HG02642 (cell line): ENCODE measurements around the gene IFFO2.
A peak's percentile ranks its signal among the peaks of the same experiment; 100 is the strongest.

Source experiments
- ATAC-seq: cut with Tn5 transposase; IDR thresholded peaks from one replicate; pipeline ENCODE4 v1.9.1; 2021; ENCODE audit warnings: mild to moderate bottlenecking; ENCODE audit not compliant: unreplicated experiment, poor library complexity

The IFFO2 gene

DNA sequence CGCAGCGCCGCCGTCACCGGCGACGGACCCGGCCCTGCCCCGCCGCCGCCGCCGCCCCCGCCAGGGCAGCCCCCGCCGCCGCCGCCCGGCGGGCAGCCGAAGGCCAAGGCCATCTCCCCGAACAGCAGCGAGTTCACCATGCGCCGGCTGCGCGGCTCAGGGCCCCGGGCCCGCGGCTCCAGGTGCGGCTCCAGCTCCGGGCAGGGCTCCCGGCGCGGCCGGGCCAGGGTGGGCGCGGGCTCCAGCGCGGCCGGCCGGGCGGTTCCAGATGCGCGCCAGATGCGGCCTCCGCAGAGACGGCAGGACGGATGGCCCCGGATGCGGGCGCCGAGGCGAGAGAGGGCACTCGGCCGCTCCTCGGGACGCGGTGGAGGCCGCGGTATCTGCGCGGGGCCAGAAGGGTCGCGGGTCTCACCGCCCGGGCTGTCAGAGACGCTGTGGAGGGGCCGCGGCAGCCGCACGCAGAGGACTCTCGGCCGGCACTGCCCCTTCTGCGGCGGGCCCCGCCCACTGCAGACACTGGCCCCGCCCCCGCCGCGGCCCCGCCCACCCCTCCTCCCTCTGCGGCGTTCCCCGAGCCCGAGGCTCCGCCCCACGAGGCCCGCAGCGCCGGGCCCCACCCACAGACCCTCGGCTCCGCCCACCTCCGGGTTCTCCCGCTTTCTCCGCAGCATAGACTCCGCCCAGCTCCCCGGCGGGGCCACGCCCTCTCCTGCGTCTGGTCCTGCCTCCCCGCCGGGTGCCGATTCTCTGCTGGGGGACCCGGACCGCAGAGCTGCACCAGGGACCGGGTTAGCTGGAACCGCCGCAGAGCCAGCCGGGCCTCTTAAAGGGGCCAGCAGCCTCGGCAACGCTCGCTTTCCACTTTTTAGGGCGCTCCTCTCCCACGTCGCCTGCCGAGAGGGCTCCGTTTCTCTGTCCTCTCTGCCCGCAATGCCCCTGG lies at the start of gene IFFO2:
Gene IFFO2 (minus strand): TSS at position 484 of the 943 bp plus-strand sequence. CDS start 344 bp downstream, at position 140.
- ATAC-seq = peak; percentile 74

DNA sequence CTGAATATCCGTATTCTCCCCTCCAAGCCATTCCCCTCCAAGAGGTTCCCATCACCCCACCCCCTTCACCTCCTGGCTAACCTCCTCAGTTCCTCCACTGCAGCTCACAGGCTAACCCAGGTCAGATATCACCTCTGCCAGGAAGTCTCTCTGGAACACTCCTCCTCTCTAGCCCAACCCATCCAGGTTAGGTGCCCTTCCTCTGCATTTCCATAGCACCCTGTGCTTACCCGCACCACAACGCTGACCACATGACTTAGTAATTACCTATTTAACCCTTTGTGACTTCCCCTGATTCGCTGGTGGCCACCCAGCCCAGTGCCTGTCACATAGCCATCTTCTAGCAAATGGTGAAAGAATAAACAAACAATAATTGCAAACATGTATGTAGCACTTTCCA lies 49.5 kb upstream of the IFFO2 start:
- no peak for ATAC-seq

DNA sequence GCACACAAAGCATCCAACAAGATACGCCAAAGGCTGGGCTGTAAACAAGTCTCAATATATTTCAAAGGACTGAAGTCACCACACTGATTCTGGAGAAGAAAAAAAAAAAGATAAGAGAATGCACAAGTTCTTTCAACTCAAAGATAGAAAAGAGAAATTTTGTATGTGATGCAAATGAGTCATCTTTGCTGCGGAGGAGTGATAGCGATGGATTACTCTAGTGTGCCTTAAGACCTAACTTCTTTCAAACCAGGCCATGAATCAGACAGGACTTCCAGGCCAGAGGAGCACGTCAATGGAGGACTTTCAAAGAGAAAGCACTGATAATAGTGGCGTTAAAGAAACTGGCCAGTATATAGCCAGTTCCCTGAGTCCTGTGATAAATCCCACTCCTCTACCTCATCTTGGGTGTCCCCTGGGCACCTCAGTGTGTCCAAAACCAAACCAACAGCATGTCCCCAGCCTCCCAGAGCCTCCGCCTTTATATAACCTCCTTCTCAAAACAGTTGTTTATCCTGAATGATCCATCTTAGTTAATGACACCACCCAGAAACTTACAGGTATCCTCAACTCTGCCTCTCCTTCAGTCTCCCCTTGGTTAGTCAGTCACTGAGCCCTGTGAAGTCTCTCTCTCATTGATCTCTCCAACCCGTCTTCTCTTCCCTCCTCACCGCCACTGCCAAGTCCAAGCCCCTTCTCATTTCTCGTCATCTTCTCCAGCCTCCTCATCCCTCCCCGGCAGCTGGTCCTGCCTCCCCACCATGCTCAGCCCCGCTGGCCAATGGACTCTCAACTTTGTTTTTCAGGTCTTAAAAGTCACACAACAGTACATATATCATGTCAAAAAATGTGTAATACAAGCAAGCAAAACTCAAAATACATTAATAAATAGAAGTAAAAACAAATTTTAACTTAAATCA lies 47.2 kb upstream of the IFFO2 start:
- no peak for ATAC-seq

DNA sequence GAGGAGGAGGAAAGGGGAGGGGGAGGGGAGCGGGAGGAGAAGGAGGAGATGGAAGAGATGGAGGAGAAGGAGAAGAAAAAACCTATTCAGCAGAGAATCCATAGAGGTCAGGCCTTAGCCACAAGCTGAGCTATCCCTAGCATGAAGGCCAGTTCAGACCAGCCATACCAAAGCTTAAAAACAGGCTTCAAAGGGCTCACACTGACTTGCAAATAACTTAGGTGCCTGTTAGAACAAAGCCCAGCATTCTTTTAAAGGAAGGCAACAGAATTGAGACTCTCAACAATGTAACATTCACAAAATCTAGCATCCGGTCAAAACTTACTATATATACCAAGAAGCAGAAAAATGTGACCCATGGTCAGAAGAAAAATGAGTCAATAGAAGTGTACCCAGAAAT lies 43.6 kb upstream of the IFFO2 start:
- no peak for ATAC-seq

DNA sequence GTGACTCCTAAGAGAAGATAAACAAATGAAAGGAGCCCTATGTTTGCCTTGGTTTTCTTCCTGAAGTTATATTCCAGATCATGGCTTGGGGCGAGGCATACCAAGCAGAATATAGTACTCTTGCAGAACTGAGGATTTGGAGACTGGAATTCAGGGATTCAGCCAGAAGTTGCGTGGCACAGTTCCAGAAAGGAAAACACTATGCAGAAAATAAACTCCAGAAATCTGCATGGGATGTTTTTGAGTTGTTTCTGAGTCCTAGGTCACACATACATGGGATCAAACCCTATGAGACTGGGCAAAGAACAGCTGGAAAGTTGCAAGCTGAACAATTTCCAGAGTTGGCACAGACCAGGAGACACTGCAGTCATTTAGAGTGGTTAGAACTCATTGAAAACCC lies 42.9 kb upstream of the IFFO2 start:
- ATAC-seq = no peak

DNA sequence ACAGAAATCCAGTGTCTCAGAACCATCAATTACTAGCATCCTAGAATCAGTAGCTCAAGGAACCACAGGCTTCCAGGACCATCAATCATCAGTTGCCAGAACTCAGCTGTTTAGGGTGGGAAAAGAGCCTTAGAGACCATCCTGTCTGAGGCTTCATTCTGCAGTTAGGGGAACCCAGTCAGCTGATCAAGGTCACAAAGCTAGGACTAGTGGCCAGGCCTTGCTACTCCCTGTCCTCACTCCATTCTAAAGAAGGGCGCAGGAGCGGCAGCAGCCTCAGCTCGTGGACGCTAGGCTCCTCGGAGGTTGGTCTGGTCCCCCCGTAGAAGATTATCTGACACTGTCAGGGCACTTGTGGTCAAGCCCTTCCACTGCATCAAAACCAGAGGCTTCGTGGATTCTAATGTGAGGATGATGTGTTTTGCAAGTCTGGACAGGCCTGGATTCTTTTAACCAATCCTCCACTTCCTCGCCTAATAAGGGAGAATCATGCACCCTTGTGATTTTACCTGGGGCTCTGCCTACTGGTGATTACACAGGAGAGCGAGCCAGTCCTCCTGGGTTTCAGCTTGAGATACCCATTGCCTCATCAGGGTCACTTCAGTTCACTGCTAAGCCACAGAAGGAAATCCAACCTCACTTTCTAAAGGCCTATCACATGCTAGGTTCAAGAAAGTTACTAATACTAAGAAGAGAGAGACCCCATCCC lies 41.7 kb upstream of the IFFO2 start:
- ATAC-seq = no peak

DNA sequence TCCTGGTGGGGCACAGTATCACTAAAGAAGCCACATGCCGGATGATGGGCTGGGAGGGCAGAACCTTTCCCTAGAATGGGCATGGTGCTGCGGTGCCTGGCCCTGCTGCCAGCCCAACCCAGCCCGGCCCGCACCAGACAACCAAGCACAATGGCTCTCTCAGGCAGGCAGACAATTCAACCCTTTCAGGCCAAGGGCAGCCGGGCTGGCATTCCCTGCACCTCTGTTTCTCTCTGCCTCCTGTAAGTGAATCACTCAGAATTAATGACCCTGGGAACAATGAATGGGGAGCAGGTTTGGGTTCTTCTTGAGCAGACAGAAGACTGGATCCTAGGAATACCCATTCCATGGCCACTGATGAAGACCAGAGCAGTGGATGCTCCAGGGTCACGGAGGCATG lies 41.0 kb upstream of the IFFO2 start:
- ATAC-seq = no peak

DNA sequence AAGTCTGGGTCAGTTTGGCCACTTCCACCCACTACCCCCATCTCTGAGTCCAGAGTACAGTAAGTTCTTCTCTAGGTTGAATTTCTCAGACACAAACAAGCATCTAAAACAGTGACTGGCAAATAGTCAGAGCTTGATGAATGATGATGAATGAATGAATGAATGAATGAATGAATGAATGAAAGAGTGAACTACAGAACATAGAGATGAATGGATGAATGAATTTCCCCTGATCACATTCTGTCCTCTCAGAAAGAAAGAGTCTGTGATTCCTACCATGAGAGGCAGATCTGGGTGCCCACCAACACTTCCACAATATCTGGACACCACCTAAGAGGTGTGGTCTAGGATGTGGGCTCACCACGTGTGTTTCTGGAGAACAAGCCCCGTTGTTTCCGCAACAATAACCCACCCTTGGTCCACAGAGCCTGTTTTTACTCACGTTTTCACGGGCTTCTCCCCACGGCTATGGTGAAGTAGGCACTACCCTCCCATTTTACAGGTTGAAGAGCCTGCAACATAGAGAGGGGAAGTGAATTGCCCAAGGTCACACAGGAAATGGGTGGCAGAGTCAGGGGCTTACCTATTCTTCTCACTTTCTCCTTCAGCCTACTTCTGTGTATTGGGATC lies 40.2 kb upstream of the IFFO2 start:
- no peak for ATAC-seq

DNA sequence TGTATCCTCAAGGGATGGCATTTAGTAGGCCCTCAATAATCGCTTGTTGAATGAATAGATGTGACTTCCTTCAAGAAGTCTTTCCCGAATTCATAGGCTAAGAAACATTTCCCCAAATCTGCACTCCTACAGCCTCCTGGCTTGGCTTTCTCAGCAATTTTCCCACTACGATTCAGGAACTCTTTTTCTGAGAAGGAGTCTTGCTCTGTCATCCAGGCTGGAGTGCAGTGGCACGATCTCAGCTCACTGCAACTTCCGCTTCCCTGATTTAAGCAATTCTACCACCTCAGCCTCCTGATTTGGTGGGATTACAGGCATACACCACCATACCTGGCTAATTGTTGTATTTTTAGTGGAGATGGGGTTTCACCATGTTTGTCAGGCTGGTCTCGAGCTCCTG lies 37.9 kb upstream of the IFFO2 start:
- no peak for ATAC-seq

DNA sequence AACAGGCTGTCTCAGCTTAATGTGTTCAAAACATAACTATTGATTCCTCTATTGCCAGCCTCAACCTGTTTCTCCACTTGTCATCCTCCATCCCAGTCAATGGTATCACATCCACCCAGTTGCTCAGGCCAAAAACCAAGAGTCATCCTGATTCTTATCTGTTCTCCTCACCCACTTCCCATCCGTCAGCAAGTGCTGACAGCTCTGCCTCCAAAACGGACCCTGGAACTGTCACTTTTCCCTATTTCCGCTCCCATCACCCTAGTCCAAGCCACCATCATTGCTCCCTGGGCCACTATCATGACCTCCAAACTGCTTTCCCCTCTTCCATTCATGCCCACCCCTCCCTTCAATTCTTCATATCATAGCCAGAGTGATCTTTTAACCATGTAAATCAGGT lies 36.2 kb upstream of the IFFO2 start:
- no peak for ATAC-seq

DNA sequence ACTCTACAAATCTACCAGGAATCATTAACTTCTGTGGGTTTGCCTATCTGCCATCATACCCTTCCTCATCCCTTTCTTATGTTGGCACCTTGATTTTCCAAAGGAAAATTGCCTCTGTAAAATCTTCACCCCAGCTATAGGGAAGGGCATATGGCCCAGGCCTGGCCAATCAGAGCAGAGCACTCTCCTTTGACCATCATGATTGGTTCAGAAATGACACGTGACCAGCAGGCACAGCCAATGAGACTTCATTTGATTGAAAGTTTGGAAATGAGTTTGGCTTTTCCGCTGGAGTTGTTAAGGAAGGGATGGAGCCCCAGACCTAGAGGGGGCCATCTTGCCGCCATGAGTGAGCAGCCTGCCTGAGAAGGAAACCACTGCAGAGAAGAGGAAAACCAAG lies 35.1 kb upstream of the IFFO2 start:
- no peak for ATAC-seq

DNA sequence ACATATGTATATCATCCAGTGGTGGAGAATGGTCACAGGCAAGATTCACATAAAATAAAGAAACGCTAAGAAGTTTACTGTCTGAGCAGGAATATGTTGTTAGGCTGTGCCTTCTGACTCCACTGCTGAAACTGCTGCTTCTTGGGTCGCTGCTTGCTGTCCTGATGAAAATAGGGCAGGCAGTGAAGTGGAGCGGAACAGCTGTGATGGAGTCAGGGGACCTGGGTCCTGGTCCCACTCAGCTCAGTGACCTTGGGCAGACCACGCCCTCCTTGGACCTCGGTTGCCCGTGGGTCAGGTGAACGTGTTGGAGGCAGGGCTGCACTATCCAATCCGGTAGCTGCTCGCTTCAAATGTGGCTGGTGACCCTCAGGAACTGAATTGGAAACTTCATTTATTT lies 33.4 kb upstream of the IFFO2 start:
- ATAC-seq = no peak

DNA sequence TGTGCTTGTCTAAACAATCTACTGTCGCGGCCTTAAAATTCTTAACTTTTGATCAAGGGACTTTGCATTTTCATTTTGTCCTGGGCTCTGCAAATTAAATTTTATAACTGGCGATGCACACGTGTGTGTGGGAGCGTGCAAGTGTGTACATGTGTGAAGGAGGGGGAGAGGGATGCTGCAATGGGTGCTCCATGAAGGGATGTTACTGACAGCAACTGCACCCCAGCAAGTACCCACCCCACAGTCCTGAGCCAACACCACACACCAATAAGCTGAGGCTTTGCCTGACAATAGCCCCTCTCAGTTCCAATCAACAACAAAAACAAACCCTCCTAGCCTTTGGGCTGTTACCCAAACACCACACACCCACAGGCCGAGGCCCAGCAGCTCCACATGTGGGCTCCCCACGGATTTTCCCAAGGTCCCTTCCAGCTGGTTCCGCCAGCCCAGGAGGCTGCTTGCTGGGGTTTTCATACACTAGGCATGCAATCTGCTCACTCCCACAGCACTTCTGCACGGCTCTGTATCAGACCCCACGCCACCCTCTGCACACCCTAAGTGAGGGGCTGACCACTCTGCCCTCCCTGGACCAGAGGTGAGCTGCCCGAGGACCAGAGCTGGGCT lies 32.8 kb upstream of the IFFO2 start:
- no peak for ATAC-seq

DNA sequence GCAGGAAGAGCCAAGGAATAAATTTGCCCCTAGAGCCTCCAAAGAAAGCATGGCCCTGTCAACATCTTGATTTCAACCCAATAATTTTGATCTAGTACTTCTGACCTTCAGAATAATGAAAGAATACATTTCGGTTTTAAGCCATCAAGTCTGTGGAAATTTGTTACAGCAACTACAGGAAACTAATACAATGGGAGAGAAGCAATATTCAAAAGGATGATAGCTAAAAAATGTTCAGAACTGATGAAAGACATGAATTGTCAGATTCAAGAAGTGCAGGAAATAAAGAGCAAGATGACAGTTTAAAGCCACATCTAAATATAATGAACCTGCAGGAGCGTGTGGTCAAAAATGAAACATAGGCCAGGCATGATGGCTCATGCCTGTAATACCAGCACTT lies 24.8 kb upstream of the IFFO2 start:
- no peak for ATAC-seq

DNA sequence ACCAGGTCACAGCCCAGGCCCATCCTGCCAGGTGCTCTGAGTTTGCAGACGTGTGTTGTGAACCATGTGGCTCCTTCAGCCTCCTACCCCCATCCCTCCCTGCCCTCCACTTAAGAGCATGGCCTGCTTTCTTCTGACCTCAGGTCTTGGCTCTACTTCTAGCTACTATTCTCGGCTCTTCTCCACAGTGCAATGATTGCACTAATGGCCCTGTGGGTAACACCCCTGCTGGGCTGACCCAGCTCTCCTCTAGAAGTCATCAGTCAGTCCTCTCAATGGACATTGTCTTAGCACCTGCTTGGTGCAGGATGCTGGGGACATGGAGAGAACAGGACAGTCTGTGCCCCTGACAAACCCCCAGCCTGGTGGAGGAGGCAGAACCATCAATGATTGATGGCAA lies 22.2 kb upstream of the IFFO2 start:
- ATAC-seq = no peak

DNA sequence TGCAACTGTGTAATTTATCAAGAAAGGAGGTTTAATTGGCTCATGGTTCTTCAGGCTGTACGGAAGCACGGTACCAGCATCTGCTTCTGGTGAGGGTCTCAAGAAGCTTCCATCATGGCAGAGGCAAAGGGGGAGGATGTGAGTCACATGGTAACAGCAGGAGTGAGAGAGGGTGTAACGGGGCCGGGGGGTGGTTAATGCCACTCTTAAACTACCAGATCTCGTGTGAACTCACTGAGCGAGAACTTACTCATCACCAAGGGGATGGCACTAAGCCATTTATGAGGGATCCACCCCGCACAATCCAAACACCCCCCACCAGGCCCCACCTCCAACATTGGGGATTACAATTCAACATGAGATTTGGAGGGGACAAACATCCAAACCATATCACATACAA lies 21.0 kb upstream of the IFFO2 start:
- ATAC-seq = no peak

DNA sequence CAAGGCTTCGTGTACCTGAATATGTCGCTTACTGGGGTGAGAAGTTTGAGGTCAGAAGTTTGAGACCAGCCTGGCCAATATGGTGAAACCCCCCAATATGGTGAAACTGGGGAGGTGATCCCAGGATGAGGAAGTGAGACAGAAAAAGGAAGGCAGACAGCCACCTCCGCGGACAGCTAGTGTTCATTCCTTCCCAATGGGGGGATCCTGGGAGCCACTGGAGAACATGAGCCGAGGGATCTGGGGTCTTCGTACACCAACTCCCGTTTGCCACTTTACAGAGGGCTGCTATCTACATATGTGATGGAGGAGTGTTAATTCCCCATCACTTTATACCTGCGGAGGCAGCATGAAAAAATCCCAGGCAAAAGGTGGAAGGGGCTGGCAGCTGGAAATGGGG lies 19.6 kb upstream of the IFFO2 start:
- no peak for ATAC-seq

DNA sequence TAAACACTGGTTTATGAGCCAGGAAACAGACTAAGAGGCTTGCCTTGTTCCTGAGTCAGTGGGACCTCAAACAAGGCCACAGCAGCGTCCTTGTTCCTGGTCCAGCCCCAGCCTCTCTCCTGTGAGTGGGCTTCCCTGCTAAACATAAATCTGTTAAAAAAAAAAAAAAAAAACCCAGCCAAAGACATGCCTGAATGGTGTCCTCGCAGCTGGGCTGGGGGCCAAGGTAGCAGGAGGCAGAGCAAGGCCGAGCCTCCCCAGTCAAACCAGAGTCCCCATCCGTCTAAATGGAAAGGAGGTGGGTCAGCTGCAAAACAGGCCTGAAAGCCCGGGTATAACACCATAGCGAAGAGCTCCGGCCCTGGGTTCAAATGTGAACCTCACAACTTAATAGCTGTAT lies 18.1 kb upstream of the IFFO2 start:
- no peak for ATAC-seq

DNA sequence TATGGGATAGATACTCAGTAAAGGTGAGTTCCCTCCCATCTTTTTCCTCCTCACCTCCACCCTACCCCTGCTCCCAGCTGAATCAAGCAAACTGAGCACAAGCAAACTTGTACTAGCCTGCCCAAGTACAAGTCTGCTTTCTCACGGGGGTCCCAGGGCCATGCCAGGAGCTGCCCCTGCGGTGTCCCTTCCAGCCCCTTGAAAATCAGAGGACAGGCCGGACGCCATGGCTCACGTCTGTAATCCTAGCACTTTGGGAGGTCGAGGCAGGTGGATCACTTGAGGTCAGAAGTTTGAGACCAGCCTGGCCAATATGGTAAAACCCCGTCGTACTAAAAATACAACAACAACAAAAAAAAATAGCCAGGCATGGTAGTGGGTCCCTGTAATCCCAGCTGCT lies 17.5 kb upstream of the IFFO2 start:
- no peak for ATAC-seq

DNA sequence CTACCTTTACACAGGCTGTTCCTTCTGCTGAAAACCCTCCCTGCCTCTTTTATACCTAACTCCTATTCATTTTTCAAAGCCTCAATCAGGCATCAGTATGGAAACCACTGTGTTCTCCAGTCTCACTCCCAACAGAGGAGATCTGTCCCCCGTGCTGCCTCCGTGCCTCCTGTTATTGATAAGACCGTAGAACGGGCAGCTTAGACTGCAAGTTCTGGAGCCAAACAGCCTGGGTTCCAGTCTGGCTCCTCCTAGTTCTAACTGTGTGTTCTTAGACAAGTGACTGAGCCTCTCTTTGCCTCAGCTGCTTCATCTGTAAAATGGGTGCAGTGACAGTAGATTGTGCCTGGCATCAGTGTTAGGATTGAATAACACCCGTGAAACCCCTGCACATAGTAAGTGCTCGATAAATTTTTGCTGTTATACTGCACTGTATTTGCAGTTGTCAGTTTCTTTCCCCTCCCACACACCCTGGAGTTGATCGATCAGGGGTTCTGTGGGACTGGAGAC lies 17.0 kb upstream of the IFFO2 start:
- ATAC-seq = no peak
